HepG2 (cell line): ENCODE measurements around the gene NPC2. TPM values are rescaled to one million over a fixed set of nuclear protein-coding genes. Genes with fewer than 3 reads are reported as not detected.

Experiments
- E2F2 ChIP-seq: sonication (generic); formaldehyde crosslinking; IDR thresholded peaks from 2 replicates; pipeline ENCODE4 v1.4.0; 2020; ENCODE audit warnings: missing genetic modification reagents, borderline replicate concordance
- GPBP1L1 ChIP-seq: sonication (generic); formaldehyde crosslinking; IDR thresholded peaks from 2 replicates; pipeline ENCODE4 v1.5.0; 2020; ENCODE audit warnings: mild to moderate bottlenecking, missing genetic modification reagents
- KIAA2018 ChIP-seq: sonication (generic); formaldehyde crosslinking; IDR thresholded peaks from 2 replicates; pipeline ENCODE4 v1.5.0; 2020; ENCODE audit warnings: mild to moderate bottlenecking, missing genetic modification reagents, borderline replicate concordance
- RXRA ChIP-seq: sonication (generic); formaldehyde crosslinking; IDR thresholded peaks from 2 replicates; pipeline ENCODE4 v1.5.1; 2020; ENCODE audit warnings: missing genetic modification reagents
- STAT5B ChIP-seq: sonication (generic); formaldehyde crosslinking; IDR thresholded peaks from 2 replicates; pipeline ENCODE4 v1.4.0; 2020; ENCODE audit warnings: missing genetic modification reagents
- U2AF2 ChIP-seq: fragments of 200-400 bp; formaldehyde crosslinking; IDR thresholded peaks from 2 replicates; pipeline ENCODE4 v1.6.1; 2017; ENCODE audit warnings: low read depth, mild to moderate bottlenecking, low read length
- ZNF609 ChIP-seq: sonication (generic); formaldehyde crosslinking; IDR thresholded peaks from 2 replicates; pipeline ENCODE4 v1.4.0; 2020; ENCODE audit warnings: mild to moderate bottlenecking, missing genetic modification reagents, borderline replicate concordance
- ZNF691 ChIP-seq: sonication (generic); formaldehyde crosslinking; IDR thresholded peaks from 2 replicates; pipeline ENCODE4 v1.4.0; 2020; ENCODE audit warnings: missing genetic modification reagents, low read depth, mild to moderate bottlenecking, borderline replicate concordance
- polyA plus RNA-seq, 8 experiments: library from polyadenylated mRNA; depleted of rRNA in 3 of 8; stranded (reverse) in 7 of 8; unstranded in 1 of 8; fragments of >200 nt; fragmentation: Illumina TruSeq in 4 of 8; extraction: Trizol in 4 of 8; gene quantifications; 2 replicates each; pipeline versions ENCODE4 v1.2.1 to v1.2.3, GENCODE V29; 2011 to 2016; ENCODE audit warnings: low read depth in 4 of 8, missing spikeins in 1 of 8, mixed read lengths in 1 of 8; ENCODE audit not compliant: insufficient read depth in 1 of 8
- total RNA-seq, 5 experiments: library from RNA; depleted of rRNA; stranded (reverse); fragments of >200 nt; fragmentation: Illumina TruSeq; extraction: Trizol; gene quantifications; 2 replicates each; pipeline ENCODE4 v1.2.3, GENCODE V29; 2016; ENCODE audit warnings: low read depth in 1 of 5
- TF ChIP-seq, protein P1 (sequence below): conservative IDR thresholded peaks from 2 replicates; pipeline ENCODE4 v1.6.1; 2018; ENCODE audit warnings: missing genetic modification reagents

The NPC2 gene
- total and polyA plus RNA-seq, 2 of the 13 experiments (the other 11 are each of a cell fraction or from before 2014, with no cell fraction given) = 132 to 164 TPM

GRCh38 chr14:74492776-74493342 is at the start of gene NPC2 (continued):
- TF ChIP-seq KIAA2018 (CRISPR knock-in tag) (no peak), RXRA (peak; percentile 45; the same call in 1 of the 2 replicates), E2F2 (CRISPR knock-in tag) (0 out of 2 replicates have a peak, but pooled peaks have one; percentile 31), STAT5B (no peak), ZNF691 (CRISPR knock-in tag) (0 out of 2 replicates have a peak, but pooled peaks have one; percentile 35), GPBP1L1 (no peak), ZNF609 (CRISPR knock-in tag) (no peak; the same call in 1 of the 2 replicates), U2AF2 (peak; percentile 25)
- TF ChIP-seq, protein P1, sequence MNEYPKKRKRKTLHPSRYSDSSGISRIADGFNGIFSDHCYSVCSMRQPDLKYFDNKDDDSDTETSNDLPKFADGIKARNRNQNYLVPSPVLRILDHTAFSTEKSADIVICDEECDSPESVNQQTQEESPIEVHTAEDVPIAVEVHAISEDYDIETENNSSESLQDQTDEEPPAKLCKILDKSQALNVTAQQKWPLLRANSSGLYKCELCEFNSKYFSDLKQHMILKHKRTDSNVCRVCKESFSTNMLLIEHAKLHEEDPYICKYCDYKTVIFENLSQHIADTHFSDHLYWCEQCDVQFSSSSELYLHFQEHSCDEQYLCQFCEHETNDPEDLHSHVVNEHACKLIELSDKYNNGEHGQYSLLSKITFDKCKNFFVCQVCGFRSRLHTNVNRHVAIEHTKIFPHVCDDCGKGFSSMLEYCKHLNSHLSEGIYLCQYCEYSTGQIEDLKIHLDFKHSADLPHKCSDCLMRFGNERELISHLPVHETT = 0 out of 2 replicates have a peak, but pooled peaks have one; percentile 31
